ENCODE data around the gene SETBP1.
"Not testable (repeated sequence)": the region's sequence is repeated elsewhere in the genome, so short reads cannot be mapped to it uniquely, and the experiment has no call there.

The SETBP1 gene

DNA sequence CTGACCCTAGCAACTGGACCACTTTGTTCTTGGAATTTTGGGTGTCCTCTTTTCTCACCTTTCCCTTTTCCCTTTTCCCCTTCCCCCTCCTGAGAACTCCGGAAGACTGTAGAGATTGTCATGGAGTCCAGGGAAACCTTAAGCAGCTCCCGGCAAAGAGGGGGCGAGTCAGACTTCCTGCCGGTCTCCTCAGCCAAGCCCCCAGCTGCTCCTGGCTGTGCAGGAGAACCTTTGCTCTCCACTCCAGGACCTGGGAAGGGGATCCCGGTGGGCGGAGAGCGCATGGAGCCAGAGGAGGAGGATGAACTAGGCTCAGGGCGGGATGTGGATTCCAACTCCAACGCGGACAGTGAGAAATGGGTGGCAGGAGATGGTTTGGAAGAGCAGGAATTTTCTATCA lies 20.5 kb downstream of the SETBP1 start:
- FAIRE-seq: no peak
- DNase-seq (ENCODE audit: extremely low spot score, insufficient read length, low read depth): no peak

GRCh38 chr18:44702594-44702993 lies 21.9 kb downstream of the SETBP1 start:
- FAIRE-seq (no peak), DNase-seq (ENCODE audit: extremely low spot score, insufficient read length, low read depth) (no peak)

DNA sequence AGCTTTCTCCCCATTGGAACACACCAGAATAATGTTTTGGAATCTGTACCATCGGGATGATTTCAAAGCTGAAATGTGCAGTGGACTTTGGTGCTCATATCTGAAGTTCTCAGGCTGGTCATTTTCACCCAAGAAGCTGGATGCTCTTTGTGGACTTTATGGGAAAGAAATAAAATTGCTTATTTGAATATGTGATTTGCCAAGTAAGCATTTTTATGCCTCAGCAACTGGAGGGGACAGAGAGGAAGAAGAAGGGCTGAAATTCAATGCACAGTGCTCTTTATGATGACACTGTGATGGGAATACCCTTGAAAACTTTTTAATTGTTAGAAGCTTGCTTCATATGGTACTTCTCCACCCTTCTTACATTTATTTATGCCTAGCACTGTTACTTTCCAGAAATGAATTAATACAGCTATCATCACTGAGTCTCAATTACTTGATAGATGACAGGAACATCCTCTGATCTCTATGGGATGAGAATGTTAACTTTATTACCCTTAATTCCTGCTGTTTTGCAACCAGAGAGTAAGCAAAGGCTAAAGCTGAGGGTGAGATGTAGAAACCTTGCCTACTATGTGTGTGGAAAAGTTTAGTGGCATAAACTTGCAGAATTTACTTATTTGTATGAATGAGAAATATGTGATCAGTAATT lies 23.6 kb downstream of the SETBP1 start:
- FAIRE-seq (no peak), DNase-seq (ENCODE audit: extremely low spot score, insufficient read length, low read depth) (no peak)

GRCh38 chr18:44705075-44705675 lies 24.5 kb downstream of the SETBP1 start:
- FAIRE-seq: no peak
- DNase-seq (ENCODE audit: extremely low spot score, insufficient read length, low read depth): no peak

DNA sequence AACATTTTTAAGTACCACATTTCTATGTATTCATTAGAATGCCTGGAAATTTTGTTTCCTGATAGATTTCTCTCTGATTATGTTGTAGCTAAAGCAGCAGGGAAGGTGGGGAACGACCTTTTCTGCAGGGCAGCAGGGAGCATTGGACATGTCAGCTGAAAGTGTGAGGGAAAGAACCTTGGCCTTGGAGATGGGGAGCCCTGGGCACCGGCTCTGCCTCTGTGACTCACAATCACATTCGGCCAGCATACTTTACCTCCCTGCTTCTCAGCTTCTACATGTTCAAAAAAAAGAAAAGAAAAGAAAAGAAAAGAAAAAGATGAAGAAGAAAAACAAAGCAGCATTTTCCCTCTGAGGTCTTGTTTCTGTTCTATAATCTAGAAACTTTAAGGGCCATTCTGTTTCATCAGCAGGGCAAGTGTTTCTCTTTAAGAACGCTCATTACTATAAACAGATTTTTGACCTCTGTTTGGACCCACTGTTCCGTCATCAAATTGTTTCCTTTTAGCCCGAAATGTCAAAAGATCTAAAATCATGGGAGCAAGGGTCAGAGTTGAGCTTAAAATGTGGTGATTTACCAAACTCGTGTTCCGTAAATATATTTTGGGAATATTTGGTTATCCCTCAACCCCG lies 27.9 kb downstream of the SETBP1 start:
- peak; percentile 60 for FAIRE-seq

DNA sequence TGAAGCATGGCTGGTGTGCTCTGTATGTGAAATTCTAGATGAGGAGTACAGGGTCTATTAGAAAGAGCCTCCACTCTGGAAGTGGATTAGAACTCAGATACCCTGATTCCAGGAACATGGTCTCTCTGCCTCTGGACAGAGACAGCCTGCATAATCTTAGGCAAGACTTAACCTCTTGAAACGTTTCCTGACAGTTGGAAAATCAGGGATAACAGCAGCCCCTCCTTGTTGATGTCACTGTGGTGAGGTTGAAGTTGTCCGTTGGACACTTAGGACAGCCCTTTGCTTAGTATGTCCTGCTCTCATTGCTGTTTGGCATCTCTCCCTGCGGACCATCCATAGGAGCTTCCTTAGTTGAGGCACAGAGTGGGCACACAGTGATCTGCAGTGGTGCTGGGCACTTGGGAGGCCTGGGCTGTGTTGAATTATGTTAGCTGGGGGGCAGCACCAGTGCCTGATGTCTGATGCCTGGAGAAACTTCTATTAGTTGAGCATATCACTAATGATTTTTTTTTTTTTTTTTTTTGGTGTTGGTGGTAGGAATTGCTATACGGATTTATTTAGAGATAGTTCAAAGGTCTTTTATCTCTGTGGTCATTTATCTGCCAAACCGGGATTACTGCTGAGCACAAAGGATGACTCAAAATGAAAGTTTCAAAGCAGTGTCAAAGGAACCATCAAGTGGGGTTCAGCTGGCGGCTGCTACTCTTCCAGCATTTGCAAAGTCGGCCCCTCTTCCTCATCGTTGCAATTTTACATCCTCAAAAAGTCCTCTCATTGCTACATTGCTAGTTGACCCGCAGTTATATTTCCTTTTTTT lies 28.8 kb downstream of the SETBP1 start:
- DNase-seq (ENCODE audit: extremely low spot score, insufficient read length, low read depth) (peak; percentile 62), FAIRE-seq (peak; percentile 89)

More for the DNA sequence above, 27.9 kb downstream of the SETBP1 start:
- DNase-seq (ENCODE audit: extremely low spot score, insufficient read length, low read depth): no peak

DNA sequence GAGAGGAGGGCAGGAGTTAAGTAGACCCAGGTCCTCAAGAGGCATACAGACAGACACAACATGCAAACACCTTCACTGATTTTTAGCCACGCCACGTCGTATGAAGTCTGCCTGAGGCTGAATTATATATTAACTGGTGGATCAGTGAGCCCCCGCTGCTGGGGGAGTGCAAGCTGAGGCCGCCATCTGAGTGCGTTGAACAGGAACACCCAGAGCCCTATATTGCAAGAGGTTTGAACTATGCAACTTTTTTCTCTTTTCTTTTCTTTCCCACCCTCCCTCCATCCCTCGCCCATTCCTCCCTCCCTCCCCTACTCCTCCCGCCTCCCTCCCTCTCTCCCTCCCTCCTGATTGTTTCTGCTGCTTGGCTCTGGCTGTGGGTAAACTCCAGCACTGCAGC lies 30.2 kb downstream of the SETBP1 start:
- no peak for FAIRE-seq
- DNase-seq (ENCODE audit: extremely low spot score, insufficient read length, low read depth): no peak

DNA sequence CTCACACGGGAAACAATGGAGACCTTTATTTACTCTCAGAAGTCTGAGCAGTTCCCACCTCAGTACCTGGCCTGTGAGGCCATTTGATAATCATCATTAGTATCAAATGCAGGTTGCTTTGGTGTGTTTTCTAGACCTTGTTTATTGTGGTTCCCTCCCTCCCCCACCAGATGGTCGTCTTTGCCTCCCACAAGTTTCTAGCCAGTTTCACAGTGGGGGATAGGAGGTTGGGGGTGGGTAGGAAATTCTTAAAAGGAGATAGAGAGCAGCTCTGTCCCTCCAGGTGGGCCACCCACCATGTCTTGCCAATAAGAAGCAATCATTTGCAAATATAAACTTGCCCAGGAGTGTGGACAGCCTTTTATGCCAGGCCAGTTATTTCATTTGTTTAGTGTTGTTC lies 31.3 kb downstream of the SETBP1 start:
- no peak for DNase-seq (ENCODE audit: extremely low spot score, insufficient read length, low read depth)

DNA sequence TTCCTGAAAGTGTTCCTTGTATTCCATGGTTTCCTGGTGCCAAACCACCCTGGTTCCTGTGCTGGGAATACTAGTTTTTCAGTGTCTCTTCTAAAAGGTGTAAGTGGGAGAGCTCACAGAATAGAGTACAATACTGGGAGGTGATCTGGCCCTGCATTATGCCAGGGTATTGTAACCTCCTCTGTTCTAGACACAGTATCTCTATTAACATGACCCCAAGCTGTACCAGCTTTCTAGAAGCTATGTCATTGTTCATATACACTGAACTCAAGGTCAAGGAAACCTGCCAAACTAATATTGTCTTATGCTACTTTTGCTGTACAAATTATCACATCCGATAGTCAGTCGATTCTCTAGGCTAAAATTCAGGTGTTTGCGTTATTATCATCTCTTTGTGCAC lies 32.7 kb downstream of the SETBP1 start:
- DNase-seq (ENCODE audit: extremely low spot score, insufficient read length, low read depth) (no peak), FAIRE-seq (no peak)

More for the DNA sequence above, 31.3 kb downstream of the SETBP1 start:
- FAIRE-seq: no peak

DNA sequence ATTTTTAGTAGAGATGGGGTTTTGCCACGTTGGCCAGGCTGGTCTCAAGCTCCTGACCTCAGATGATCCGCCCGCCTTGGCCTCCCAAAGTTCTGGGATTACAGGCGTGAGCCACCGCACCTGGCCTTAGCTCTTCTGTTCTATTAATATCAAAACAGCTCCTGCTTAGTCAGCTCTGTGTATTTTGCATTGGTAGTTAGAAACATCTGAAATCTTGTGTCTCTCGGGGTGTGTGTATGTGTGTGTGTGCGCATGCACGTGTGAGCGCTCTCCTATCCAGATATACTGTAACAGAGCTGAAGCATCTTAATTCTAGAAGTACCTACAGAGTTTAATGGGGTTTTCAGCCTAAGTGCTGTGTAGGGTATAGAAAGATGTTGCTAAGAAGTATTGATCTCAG lies 33.7 kb downstream of the SETBP1 start:
- no peak for DNase-seq (ENCODE audit: extremely low spot score, insufficient read length, low read depth)
- FAIRE-seq: no peak

DNA sequence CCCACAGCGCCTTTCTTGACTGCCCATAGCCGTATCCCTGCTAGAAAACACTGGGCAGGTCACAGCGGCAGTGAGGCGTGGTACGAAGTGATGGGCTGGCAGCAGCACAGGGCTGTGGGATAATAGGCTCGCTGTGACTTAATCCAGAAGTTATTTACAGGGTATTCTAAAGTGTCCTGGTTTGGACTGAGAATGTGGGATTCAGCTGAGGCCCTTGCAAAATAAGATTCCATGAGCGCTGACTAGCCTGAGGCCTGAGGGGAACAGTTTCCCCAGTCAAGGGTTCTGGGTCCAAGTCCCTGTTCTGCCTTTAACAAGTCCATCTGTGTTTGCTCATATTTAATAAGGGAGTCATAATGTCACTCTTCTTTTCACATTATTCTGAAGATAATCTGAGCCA lies 34.6 kb downstream of the SETBP1 start:
- FAIRE-seq (no peak), DNase-seq (ENCODE audit: extremely low spot score, insufficient read length, low read depth) (no peak)

DNA sequence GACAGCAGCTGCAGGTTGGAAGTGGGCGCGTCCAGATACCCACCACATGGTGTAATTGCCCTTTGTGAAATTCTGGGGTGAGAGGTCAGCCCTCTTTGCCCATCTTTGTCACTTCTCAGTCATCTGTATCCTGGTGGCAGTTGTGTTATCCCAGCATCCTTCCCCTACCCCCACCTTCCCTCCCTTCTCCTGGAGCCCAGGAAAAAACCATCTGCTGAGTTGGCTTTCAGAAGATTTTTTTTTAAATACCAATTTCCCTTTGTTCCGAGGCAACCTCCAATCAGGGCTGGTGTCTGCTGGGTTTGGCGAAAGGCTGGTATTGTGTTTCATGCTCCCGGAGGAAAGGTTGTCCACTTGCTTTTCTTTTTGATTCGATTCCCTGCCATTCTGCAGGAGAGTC lies 35.2 kb downstream of the SETBP1 start:
- FAIRE-seq (no peak), DNase-seq (ENCODE audit: extremely low spot score, insufficient read length, low read depth) (no peak)

DNA sequence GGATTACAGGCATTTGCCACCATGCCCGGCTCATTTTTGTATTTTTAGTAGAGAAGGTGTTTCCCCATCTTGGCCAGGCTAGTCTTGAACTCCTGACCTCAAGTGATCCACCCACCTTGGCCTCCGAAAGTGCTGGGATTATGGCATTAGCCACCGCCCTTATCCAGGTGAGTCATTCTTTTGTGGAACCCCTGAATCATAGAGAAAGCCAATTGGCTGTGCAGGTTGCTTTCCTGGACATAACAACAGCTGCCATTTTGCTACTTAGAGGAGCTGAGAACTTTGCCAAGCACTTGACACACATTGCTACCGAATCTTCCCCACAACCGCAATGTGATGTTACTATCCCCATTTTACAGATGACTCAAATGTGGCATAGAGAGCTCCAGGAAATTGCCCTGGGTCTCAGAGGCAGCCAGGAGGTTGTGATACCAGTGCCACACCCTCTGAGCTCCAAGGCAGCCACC lies 36.0 kb downstream of the SETBP1 start:
- FAIRE-seq (peak; percentile 54), DNase-seq (ENCODE audit: extremely low spot score, insufficient read length, low read depth) (no peak)

DNA sequence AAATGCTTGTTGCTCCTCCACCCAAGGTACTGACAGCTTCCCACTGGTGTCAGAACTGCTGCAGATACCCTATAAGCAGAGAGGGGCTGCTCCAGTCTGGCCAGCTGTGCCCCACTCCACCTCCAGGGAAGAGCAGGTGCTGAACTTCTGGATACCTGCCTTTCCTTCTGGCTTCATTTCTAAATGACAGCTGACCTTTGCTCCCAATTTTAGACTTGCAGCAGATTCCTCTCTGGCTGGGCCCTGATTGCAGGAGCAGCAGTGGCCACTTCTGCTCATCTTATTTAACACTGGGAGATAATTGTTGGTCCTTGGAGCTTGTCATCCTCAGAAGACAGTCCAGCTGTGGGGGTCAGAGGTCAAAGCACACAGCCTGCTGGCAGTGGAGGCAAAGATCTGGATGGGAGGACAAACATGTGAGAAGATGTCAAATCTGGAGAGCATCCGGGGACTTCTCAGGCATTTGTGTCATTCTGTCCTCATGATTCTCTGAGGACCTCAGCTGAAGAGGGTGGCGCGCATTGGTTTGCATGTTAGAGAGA lies 38.9 kb downstream of the SETBP1 start:
- DNase-seq (ENCODE audit: extremely low spot score, insufficient read length, low read depth): no peak

GRCh38 chr18:44721748-44722147 lies 41.1 kb downstream of the SETBP1 start:
- not testable (repeated sequence) for DNase-seq (ENCODE audit: extremely low spot score, insufficient read length, low read depth)
- peak; percentile 98 for FAIRE-seq

More for the DNA sequence above, 38.9 kb downstream of the SETBP1 start:
- FAIRE-seq: no peak

DNA sequence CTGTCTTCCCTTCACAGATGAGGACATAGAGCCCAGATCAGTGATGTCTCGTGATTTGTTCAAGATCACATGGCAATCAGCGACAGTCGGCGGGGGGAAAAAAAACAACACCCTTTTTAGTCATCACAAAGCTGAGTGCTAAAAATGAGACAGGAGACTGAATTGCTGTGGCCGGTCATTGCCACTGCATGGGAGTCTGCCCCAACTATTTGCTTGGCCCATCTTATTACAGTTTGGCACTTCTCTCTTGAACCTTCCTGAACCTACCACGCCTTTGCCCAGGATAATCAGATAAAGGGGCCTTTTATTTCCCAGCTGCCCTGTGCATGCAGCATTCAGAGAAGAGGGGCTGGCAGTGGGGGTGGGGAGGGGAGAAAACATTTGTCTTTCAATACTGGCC lies 42.7 kb downstream of the SETBP1 start:
- DNase-seq (ENCODE audit: extremely low spot score, insufficient read length, low read depth): no peak

DNA sequence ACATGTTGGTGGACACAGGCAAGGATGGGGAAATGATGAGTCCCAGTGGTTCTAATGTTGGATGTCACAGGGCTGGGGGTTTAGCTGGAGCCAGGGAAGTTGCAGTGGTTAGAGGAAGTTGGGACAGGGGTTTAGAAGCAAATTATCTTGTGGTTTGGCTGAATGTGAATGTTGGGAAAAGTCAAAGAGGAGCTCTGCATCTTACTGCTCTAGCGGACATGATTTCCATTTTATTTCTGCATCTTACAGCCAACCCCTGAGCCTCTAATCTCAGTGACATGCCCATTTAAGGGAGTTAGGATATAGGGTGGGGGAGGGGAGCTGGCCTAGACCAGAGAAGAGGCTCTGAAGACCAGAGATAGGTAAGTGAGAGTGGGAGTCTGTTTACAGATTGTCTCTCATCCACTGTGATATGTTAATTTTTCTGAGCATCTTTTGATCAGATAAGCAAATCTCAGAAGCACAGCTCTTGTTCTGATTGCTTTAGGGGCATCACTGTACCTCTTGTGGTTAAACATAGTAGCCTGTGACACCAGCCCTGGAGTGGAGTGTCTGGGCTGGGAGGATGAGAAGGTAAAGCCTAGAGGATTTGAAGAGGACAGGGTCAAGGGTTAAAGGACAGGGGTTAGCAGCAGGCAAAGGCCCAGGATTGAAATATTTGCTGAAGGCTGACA lies 43.6 kb downstream of the SETBP1 start:
- DNase-seq (ENCODE audit: extremely low spot score, insufficient read length, low read depth): no peak
- FAIRE-seq: peak; percentile 84

More for the DNA sequence above, 42.7 kb downstream of the SETBP1 start:
- no peak for FAIRE-seq

DNA sequence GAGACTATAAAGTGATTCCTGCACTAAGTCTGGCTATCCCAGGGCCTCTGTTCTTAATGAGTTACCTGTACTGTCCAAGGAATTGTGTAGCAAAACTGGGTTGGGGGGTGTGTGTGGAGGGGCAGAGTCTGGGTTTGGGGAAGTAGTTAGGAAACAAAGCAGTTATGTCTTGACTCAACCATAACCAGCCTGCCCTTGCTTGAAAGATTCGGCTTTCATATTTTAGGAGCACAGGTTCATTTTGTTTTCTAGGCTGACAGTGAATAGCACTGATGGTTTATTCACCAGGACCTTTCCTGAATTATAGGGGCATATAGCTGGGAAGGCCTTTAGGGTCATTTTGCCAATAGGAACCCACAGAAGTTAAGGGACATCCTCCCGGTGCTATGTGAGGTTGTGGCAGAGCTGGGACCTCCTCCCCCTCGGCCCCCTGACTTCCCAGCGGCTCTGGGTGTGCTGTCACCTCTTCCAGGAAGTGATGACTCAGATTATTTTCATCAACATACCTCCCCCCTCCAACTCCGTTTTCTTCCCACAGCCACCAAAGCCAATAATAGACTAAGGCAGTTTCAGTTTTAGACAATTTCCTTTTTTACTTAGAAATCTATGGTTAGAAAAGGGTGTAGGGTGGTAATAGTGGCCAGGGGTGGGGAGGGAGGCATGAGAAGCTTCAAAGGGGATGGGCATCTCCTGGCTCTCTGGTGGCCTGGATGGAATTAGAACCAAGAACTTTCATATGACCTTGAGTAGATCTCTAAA lies 44.8 kb downstream of the SETBP1 start:
- peak; percentile 33 for DNase-seq (ENCODE audit: extremely low spot score, insufficient read length, low read depth)
- peak; percentile 94 for FAIRE-seq

GRCh38 chr18:44726059-44726421 lies 45.4 kb downstream of the SETBP1 start:
- no peak for DNase-seq (ENCODE audit: extremely low spot score, insufficient read length, low read depth)
- FAIRE-seq: peak; percentile 49

Data from GM18507 (cell line).